Measurements from ENCODE around the gene PREPL. TPM values are rescaled to one million over a fixed set of nuclear protein-coding genes. Genes with fewer than 3 reads are reported as not detected.

PREPL gene
- total RNA-seq, result 10 to 100 TPM; 29.6 to 35.6 TPM

GRCh38 chr2:44361330-44362206 lies at the start of gene PREPL, which contains the start of gene CAMKMT:
Gene PREPL, minus strand, starts transcription at chr2:44361494. Its CDS starts 15,152 bp downstream, at chr2:44346342.
Gene CAMKMT, plus strand, starts transcription at chr2:44361947.
- TF ChIP-seq CTCF (IDR thresholded peaks at IDR 0.05), result no peak

GRCh38 chr2:44398243-44398897 lies 37.1 kb upstream of the PREPL start:
- Histone ChIP-seq H3K27me3 (no peaks in the 10 kb centered on the region), H3K9me3 (no peaks in the 10 kb centered on the region), H3K4me3 (no peak overlapping the region), H3K9ac (ENCODE audit: low read depth in 2 of 2, low read length in 2 of 2) (no peak overlapping the region), H3K36me3 (no peaks in the 10 kb centered on the region), H3K27ac (no peak overlapping the region), H3K4me1 (no peaks in the 10 kb centered on the region)
- TF ChIP-seq CTCF (IDR thresholded peaks at IDR 0.05), result no peak
- DNase-seq, result no peak
- intact Hi-C loops (cut with DNase I), result no loop called here

More at GRCh38 chr2:44361330-44362206, at the start of gene PREPL, which contains the start of gene CAMKMT:
- H3K4me1 ChIP-seq, result peaks cover 9% of the 10 kb centered on the region
- H3K9me3 ChIP-seq, result no peaks in the 10 kb centered on the region
- DNase-seq, result peak; percentile 99
- no peaks in the 10 kb centered on the region for H3K27me3 ChIP-seq
- peak within 1 kb of the TSS; percentile 59 for H3K4me3 ChIP-seq
- intact Hi-C loops (cut with DNase I), result no loop called here
- H3K36me3 ChIP-seq, result no peaks in the 10 kb centered on the region
- peak within 1 kb of the TSS; percentile 87 to 90 for H3K9ac ChIP-seq (ENCODE audit: low read depth in 2 of 2, low read length in 2 of 2)
- peak within 1 kb of the TSS; percentile 90 for H3K27ac ChIP-seq

- no peak for TF ChIP-seq CTCF (IDR thresholded peaks at IDR 0.05)
- intact Hi-C loops (cut with DNase I), result no loop called here
- Histone ChIP-seq H3K36me3 (no peaks in the 10 kb centered on the region), H3K27ac (no peak overlapping the region), H3K9ac (ENCODE audit: low read depth in 2 of 2, low read length in 2 of 2) (no peak overlapping the region), H3K4me1 (no peaks in the 10 kb centered on the region), H3K27me3 (no peaks in the 10 kb centered on the region), H3K9me3 (no peaks in the 10 kb centered on the region), H3K4me3 (no peak overlapping the region)
- DNase-seq, result no peak
These were observed 36.3 kb upstream of the PREPL start for GRCh38 chr2:44397447-44398175.

GRCh38 chr2:44392338-44392943 lies 31.1 kb upstream of the PREPL start:
- H3K4me3 ChIP-seq, result no peak overlapping the region
- H3K36me3 ChIP-seq, result no peaks in the 10 kb centered on the region
- peak; percentile 41 for DNase-seq
- intact Hi-C loops (cut with DNase I), result loop anchor here (5.0 kb wide), 1 partner anchor 565 kb away; no protein-coding TSS in a partner anchor
- no peaks in the 10 kb centered on the region for H3K27me3 ChIP-seq
- H3K9me3 ChIP-seq, result no peaks in the 10 kb centered on the region
- H3K27ac ChIP-seq, result no peak overlapping the region
- H3K4me1 ChIP-seq, result no peaks in the 10 kb centered on the region
- peak; percentile 42 for TF ChIP-seq CTCF (IDR thresholded peaks at IDR 0.05)
- no peak overlapping the region for H3K9ac ChIP-seq (ENCODE audit: low read depth in 2 of 2, low read length in 2 of 2)

GRCh38 chr2:44389895-44390294 lies 28.6 kb upstream of the PREPL start:
- peak; percentile 19 for TF ChIP-seq CTCF (IDR thresholded peaks at IDR 0.05)
- Histone ChIP-seq H3K4me1 (no peaks in the 10 kb centered on the region), H3K9ac (ENCODE audit: low read depth in 2 of 2, low read length in 2 of 2) (no peak overlapping the region), H3K27ac (no peak overlapping the region), H3K9me3 (no peaks in the 10 kb centered on the region), H3K36me3 (no peaks in the 10 kb centered on the region), H3K4me3 (no peak overlapping the region), H3K27me3 (no peaks in the 10 kb centered on the region)
- DNase-seq, result no peak
- intact Hi-C loops (cut with DNase I), result loop anchor here (5.0 kb wide), 1 partner anchor 567 kb away; no protein-coding TSS in a partner anchor

All from colonic mucosa (tissue), 4 donors.